Thyroid gland (tissue), 4 donors: Measurements from ENCODE around the gene LRCOL1. TPM values are rescaled to one million over a fixed set of nuclear protein-coding genes. Genes with fewer than 3 reads are reported as not detected.

Experiments
- DNase-seq, 2 donors: peaks; one replicate each; pipeline ENCODE4 v3.0.0-alpha.2; 2019
- H3K27ac ChIP-seq, 3 donors: fragments of 200-600 bp; sonication (generic); 1 replicate in 2 of 3; 2 replicates in 1 of 3; pipeline ENCODE4 v1.5.1; 2016 to 2019; ENCODE audit warnings: mild to moderate bottlenecking in 1 of 3, moderate library complexity in 1 of 3
- H3K27me3 ChIP-seq: fragments of 200-600 bp; sonication (generic); one replicate; pipeline ENCODE4 v1.5.1; 2019
- H3K36me3 ChIP-seq, 2 donors: fragments of 200-600 bp; sonication (generic); one replicate each; pipeline ENCODE4 v1.5.1; 2016 to 2019
- H3K4me1 ChIP-seq, 2 donors: fragments of 200-600 bp; sonication (generic); one replicate each; pipeline ENCODE4 v1.5.1; 2017 to 2019
- H3K4me3 ChIP-seq, 3 donors: fragments of 200-600 bp; sonication (generic); replicated peaks in 1 of 3; 1 replicate in 2 of 3; 2 replicates in 1 of 3; pipeline ENCODE4 v1.5.1; 2016; ENCODE audit warnings: mild to moderate bottlenecking in 1 of 3
- H3K9me3 ChIP-seq: fragments of 200-600 bp; sonication (generic); one replicate; pipeline ENCODE4 v1.5.1; 2017
- POLR2A ChIP-seq, 2 donors: fragments of 450-650 bp; IDR thresholded peaks; one replicate each; pipeline ENCODE4 v1.6.1; 2017; ENCODE audit warnings: antibody characterized with exemption in 2 of 2, mild to moderate bottlenecking in 2 of 2, moderate library complexity in 1 of 2
- WGBS, 2 donors: methylation state at CpG; one replicate each; pipeline ENCODE4 v1.1.5; 2017; 5-methylcytosine and 5-hydroxymethylcytosine counted together
- intact Hi-C: fragments of 100-400 bp; cut with DNase I; formaldehyde crosslinking; loops from one replicate; pipeline ENCODE4 v1.15.1; 2023
- total RNA-seq, 4 donors: library from RNA; depleted of rRNA; stranded (reverse); fragments of >200 nt; gene quantifications; one replicate each; pipeline ENCODE4 v1.2.3, GENCODE V29; 2016
- TF ChIP-seq, protein P1 (sequence below), 6 experiments: fragments of 200-600 bp in 3 of 6; fragments of 450-650 bp in 3 of 6; sonication (generic) in 3 of 6; IDR thresholded peaks; one replicate each; pipeline ENCODE4 v1.5.1; 2016 to 2019; ENCODE audit warnings: antibody characterized with exemption in 6 of 6, mild to moderate bottlenecking in 2 of 6, inconsistent platforms in 1 of 6, moderate library complexity in 1 of 6

Gene LRCOL1
- total RNA-seq, 4 donors from 2014 or later, result 0.89 to 3.2 (median 3.2) TPM; not detected in 1

DNA sequence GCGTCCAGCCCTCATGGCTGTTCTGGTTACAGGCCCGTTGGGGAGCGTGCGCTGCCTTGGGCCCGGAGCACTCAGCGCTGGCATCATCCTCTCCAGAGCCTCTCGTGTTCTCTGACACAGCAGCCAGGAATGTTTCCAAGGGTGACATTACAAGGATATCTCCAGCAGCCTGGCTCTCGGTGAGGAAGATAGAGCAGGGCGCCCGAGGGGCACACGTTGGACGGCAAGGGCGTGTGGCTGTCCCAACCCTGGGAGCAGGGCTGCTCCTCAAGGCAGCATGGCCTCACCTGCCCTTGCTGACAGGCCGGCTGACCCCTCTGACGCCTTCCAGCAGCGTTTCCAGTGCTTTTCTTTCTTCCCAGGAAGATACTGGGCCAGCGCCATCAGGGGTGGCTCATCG lies 14.4 kb downstream of the LRCOL1 start:
- H3K36me3 ChIP-seq, result no peaks in the 10 kb centered on the region
- DNase-seq, result peak; percentile 19 to 64
- intact Hi-C loops, result no loop called here
- H3K27ac ChIP-seq, result no peak overlapping the region
- no peaks in the 10 kb centered on the region for H3K9me3 ChIP-seq
- no peak for TF ChIP-seq POLR2A (IDR thresholded peaks at IDR 0.05)
- H3K4me3 ChIP-seq, result no peak overlapping the region
- H3K4me1 ChIP-seq, result peaks cover 3 to 11% of the 10 kb centered on the region in 2 donors
- WGBS, 2 donors, result 57 to 78% methylated on average over 8 to 18 of the region's 18 CpGs
- no peaks in the 10 kb centered on the region for H3K27me3 ChIP-seq

DNA sequence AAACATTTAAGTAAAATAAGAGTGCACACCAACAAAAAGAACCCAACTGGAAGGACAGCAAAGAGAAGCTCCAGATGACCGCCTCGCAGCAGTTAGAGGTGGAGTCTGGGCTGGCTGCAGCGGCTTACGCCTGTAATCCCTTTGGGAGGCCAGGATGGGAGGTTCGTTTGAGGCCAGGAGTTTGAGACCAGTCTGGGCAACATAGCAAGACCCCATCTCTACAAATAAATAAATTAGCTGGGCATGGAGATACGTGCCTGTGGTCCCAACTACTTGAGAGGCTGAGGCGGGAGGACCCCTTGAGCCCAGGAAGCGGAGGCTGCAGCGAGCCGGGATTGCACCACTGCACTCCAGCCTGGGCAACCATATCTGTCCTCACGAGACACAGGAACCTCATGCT lies 15.2 kb downstream of the LRCOL1 start:
- TF ChIP-seq, protein P1, sequence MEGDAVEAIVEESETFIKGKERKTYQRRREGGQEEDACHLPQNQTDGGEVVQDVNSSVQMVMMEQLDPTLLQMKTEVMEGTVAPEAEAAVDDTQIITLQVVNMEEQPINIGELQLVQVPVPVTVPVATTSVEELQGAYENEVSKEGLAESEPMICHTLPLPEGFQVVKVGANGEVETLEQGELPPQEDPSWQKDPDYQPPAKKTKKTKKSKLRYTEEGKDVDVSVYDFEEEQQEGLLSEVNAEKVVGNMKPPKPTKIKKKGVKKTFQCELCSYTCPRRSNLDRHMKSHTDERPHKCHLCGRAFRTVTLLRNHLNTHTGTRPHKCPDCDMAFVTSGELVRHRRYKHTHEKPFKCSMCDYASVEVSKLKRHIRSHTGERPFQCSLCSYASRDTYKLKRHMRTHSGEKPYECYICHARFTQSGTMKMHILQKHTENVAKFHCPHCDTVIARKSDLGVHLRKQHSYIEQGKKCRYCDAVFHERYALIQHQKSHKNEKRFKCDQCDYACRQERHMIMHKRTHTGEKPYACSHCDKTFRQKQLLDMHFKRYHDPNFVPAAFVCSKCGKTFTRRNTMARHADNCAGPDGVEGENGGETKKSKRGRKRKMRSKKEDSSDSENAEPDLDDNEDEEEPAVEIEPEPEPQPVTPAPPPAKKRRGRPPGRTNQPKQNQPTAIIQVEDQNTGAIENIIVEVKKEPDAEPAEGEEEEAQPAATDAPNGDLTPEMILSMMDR (IDR thresholded peaks at IDR 0.05), result no peak
- no peak for TF ChIP-seq POLR2A (IDR thresholded peaks at IDR 0.05)
- no peak for DNase-seq
- intact Hi-C loops, result no loop called here
- H3K4me3 ChIP-seq, result no peak overlapping the region
- 79 to 81% methylated on average over 11 of the region's 11 CpGs for WGBS, 2 donors
- H3K9me3 ChIP-seq, result no peaks in the 10 kb centered on the region
- no peaks in the 10 kb centered on the region for H3K27me3 ChIP-seq
- H3K36me3 ChIP-seq, result no peaks in the 10 kb centered on the region
- no peak overlapping the region for H3K27ac ChIP-seq
- peaks cover 3 to 4% of the 10 kb centered on the region in 2 donors for H3K4me1 ChIP-seq

DNA sequence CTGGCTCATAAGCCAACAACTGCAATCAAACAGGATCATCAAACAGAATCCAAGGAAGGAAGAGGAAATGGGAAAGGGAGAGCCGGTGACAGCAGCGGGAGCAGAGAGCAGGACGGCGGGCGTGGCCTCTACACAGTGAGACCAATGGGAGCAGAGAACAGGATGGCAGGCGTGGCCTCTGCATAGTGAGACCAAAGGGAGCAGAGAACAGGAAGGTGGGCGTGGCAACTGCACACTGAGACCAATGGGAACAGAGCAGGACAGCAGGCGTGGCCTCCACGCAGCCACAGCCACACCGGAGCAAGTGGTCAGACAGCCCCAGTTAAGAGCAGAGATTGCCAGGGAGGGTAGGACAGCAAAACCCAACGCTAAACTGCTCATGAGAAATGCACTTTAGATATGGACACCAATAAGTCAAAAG lies 16.4 kb downstream of the LRCOL1 start:
- 32 to 43% methylated on average over 11 of the region's 11 CpGs for WGBS, 2 donors
- Histone ChIP-seq H3K27me3 (no peaks in the 10 kb centered on the region), H3K27ac (no peak overlapping the region), H3K9me3 (no peaks in the 10 kb centered on the region), H3K4me3 (no peak overlapping the region), H3K4me1 (peaks cover 0 to 3% of the 10 kb centered on the region in 2 donors), H3K36me3 (no peaks in the 10 kb centered on the region)
- peak; percentile 90 for DNase-seq
- peak in 1 of 2 donors; percentile 28 for TF ChIP-seq POLR2A (IDR thresholded peaks at IDR 0.05)
- TF ChIP-seq, protein P1 (IDR thresholded peaks at IDR 0.05), result no peak
- intact Hi-C loops, result no loop called here

DNA sequence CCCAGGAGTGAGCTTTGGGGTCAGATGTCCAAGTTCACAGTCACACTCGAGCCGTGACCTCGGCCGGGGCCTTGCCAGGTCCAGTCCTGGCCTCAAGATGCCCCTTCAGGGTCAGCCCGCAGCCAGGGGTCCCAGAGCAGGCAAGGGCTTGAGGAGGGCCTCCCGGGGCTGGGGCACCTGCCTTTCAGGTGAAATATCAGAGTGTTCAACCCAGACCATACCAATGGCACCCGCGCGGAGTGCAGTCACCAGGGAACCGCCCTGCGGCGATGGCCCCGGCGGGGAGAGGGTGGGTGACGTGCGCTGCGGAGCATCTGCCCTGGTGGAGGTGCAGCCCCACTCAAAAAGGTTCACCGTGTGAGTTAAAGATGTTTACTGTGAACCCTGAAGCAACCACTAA lies 16.9 kb downstream of the LRCOL1 start:
- intact Hi-C loops, result no loop called here
- 87 to 90% methylated on average over 17 to 18 of the region's 18 CpGs for WGBS, 2 donors
- Histone ChIP-seq H3K36me3 (no peaks in the 10 kb centered on the region), H3K27me3 (no peaks in the 10 kb centered on the region), H3K27ac (no peak overlapping the region), H3K9me3 (no peaks in the 10 kb centered on the region), H3K4me1 (peaks cover 0 to 3% of the 10 kb centered on the region in 2 donors), H3K4me3 (no peak overlapping the region)
- TF ChIP-seq, protein P1 (IDR thresholded peaks at IDR 0.05), result no peak
- no peak for TF ChIP-seq POLR2A (IDR thresholded peaks at IDR 0.05)
- no peak for DNase-seq

DNA sequence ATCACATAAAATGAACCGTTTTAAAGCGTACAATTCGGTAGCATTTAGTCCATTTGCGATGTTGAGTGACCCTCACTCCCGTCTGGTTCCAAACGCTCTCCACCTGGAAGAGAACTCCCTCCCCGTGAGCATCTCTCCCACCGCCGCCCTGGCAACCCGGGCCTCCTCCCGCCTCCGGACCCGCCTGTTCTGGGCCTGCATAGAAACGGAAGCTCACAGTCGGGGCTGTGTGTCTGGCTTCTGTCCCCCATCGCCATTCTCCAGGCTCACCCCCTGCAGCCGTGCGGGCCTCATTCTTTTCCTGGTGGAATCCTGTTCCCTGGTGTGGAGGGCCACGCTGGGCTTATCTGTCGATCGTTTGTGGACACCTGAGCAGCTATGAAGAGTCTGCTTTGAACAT lies 17.3 kb downstream of the LRCOL1 start:
- TF ChIP-seq, protein P1 (IDR thresholded peaks at IDR 0.05), result no peak
- no peak for TF ChIP-seq POLR2A (IDR thresholded peaks at IDR 0.05)
- peaks cover 0 to 3% of the 10 kb centered on the region in 2 donors for H3K4me1 ChIP-seq
- no peaks in the 10 kb centered on the region for H3K9me3 ChIP-seq
- H3K36me3 ChIP-seq, result no peaks in the 10 kb centered on the region
- no peak overlapping the region for H3K4me3 ChIP-seq
- H3K27ac ChIP-seq, result no peak overlapping the region
- intact Hi-C loops, result no loop called here
- H3K27me3 ChIP-seq, result no peaks in the 10 kb centered on the region
- 85 to 88% methylated on average over 21 of the region's 21 CpGs for WGBS, 2 donors
- DNase-seq, result no peak
